HG02938 (cell line): ENCODE measurements around the gene SPOCK3.
"Not testable (repeated sequence)": the region's sequence is repeated elsewhere in the genome, so short reads cannot be mapped to it uniquely, and the experiment has no call there.

Experiments
- ATAC-seq: cut with Tn5 transposase; IDR thresholded peaks from one replicate; pipeline ENCODE4 v1.9.1; 2021; ENCODE audit warnings: mild to moderate bottlenecking, moderate library complexity; ENCODE audit not compliant: unreplicated experiment

SPOCK3 gene

GRCh38 chr4:167234316-167234881, at the start of gene SPOCK3:
SPOCK3 (minus strand) TSS chr4:167234494.
- ATAC-seq: peak; percentile 38

GRCh38 chr4:167282171-167282864, 48.0 kb upstream of the SPOCK3 start:
- ATAC-seq: no peak

GRCh38 chr4:167281545-167281944, 47.3 kb upstream of the SPOCK3 start:
- ATAC-seq: not testable (repeated sequence)

- no peak for ATAC-seq
Measured at GRCh38 chr4:167274351-167274750, 40.1 kb upstream of the SPOCK3 start.

GRCh38 chr4:167265231-167265630, 30.9 kb upstream of the SPOCK3 start:
- ATAC-seq: no peak

GRCh38 chr4:167248271-167248670, 14.0 kb upstream of the SPOCK3 start:
- no peak for ATAC-seq

GRCh38 chr4:167239627-167240026, 5.3 kb upstream of the SPOCK3 start:
- ATAC-seq: no peak

GRCh38 chr4:167238226-167238625, 3.9 kb upstream of the SPOCK3 start:
- no peak for ATAC-seq

GRCh38 chr4:167233685-167234315, 494 bp downstream of the SPOCK3 start:
- peak; percentile 77 for ATAC-seq

GRCh38 chr4:167232805-167233684, 1.2 kb downstream of the SPOCK3 start:
- no peak for ATAC-seq

GRCh38 chr4:167230744-167231143, 3.5 kb downstream of the SPOCK3 start:
- ATAC-seq: no peak

- ATAC-seq: peak; percentile 98
Measured at GRCh38 chr4:167222099-167222498, 12.2 kb downstream of the SPOCK3 start.

- ATAC-seq: no peak
Measured at GRCh38 chr4:167221084-167221483, 13.2 kb downstream of the SPOCK3 start.

GRCh38 chr4:167218022-167218608, 16.2 kb downstream of the SPOCK3 start:
- no peak for ATAC-seq

GRCh38 chr4:167216783-167217182, 17.5 kb downstream of the SPOCK3 start:
- ATAC-seq: no peak

- no peak for ATAC-seq
Measured at GRCh38 chr4:167210166-167210565, 24.1 kb downstream of the SPOCK3 start.

GRCh38 chr4:167196344-167197012, 37.8 kb downstream of the SPOCK3 start:
- no peak for ATAC-seq

GRCh38 chr4:167190379-167190778, 43.9 kb downstream of the SPOCK3 start:
- no peak for ATAC-seq

- no peak for ATAC-seq
Measured at GRCh38 chr4:167185465-167185864, 48.8 kb downstream of the SPOCK3 start.

- no peak for ATAC-seq
Measured at GRCh38 chr4:167183036-167183435, 51.3 kb downstream of the SPOCK3 start.
